Esophagus muscularis mucosa (tissue), 4 donors: ENCODE measurements around the gene ASB18.

Source experiments
- EP300 ChIP-seq: sonication (generic); formaldehyde crosslinking; IDR thresholded peaks from one replicate; pipeline ENCODE4 v1.6.1; 2017; ENCODE audit warnings: antibody characterized with exemption
- POLR2A ChIP-seq: fragments of 450-650 bp; IDR thresholded peaks from one replicate; pipeline ENCODE4 v1.6.1; 2017; ENCODE audit warnings: antibody characterized with exemption, moderate library complexity, mild to moderate bottlenecking, low read depth
- POLR2AphosphoS5 ChIP-seq, 2 donors: sonication (generic); formaldehyde crosslinking; IDR thresholded peaks; one replicate each; pipeline ENCODE4 v1.6.1; 2017; ENCODE audit warnings: antibody characterized with exemption in 2 of 2
- TF ChIP-seq, protein P1 (sequence below), 3 experiments: fragments of 200-600 bp in 2 of 3; fragments of 450-650 bp in 1 of 3; sonication (generic) in 2 of 3; IDR thresholded peaks; one replicate each; pipeline ENCODE4 v1.5.1; 2017 to 2019; ENCODE audit warnings: antibody characterized with exemption in 3 of 3, mild to moderate bottlenecking in 2 of 3, moderate library complexity in 1 of 3

- TF ChIP-seq POLR2A (no peak), EP300 (no peak), POLR2AphosphoS5 (IDR thresholded peaks at IDR 0.05) (no peak)
- TF ChIP-seq, protein P1, sequence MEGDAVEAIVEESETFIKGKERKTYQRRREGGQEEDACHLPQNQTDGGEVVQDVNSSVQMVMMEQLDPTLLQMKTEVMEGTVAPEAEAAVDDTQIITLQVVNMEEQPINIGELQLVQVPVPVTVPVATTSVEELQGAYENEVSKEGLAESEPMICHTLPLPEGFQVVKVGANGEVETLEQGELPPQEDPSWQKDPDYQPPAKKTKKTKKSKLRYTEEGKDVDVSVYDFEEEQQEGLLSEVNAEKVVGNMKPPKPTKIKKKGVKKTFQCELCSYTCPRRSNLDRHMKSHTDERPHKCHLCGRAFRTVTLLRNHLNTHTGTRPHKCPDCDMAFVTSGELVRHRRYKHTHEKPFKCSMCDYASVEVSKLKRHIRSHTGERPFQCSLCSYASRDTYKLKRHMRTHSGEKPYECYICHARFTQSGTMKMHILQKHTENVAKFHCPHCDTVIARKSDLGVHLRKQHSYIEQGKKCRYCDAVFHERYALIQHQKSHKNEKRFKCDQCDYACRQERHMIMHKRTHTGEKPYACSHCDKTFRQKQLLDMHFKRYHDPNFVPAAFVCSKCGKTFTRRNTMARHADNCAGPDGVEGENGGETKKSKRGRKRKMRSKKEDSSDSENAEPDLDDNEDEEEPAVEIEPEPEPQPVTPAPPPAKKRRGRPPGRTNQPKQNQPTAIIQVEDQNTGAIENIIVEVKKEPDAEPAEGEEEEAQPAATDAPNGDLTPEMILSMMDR (IDR thresholded peaks at IDR 0.05) = no peak
Observed at GRCh38 chr2:236221798-236222197, 42.4 kb downstream of the ASB18 start.
